HL-60 (cell line): ENCODE results near the gene SERBP1.

Experiments
- POLR2AphosphoS5 ChIP-seq: IDR thresholded peaks from 2 replicates; pipeline ENCODE4 v1.6.1; 2012; ENCODE audit warnings: low read depth
- REST ChIP-seq: IDR thresholded peaks from 2 replicates; pipeline ENCODE4 v1.6.1; 2012; ENCODE audit warnings: low read depth; ENCODE audit not compliant: insufficient replicate concordance
- SPI1 ChIP-seq: IDR thresholded peaks from 2 replicates; pipeline ENCODE4 v1.6.1; 2012; ENCODE audit warnings: low read depth, mild to moderate bottlenecking, borderline replicate concordance
- TF ChIP-seq, protein P1 (sequence below): IDR thresholded peaks from one replicate; pipeline ENCODE4 v1.5.1; 2011; ENCODE audit warnings: low read length, control low read depth, inconsistent platforms; ENCODE audit not compliant: insufficient read depth

GRCh38 chr1:67371043-67371442 is 59.2 kb downstream of the SERBP1 start:
- TF ChIP-seq, protein P1, sequence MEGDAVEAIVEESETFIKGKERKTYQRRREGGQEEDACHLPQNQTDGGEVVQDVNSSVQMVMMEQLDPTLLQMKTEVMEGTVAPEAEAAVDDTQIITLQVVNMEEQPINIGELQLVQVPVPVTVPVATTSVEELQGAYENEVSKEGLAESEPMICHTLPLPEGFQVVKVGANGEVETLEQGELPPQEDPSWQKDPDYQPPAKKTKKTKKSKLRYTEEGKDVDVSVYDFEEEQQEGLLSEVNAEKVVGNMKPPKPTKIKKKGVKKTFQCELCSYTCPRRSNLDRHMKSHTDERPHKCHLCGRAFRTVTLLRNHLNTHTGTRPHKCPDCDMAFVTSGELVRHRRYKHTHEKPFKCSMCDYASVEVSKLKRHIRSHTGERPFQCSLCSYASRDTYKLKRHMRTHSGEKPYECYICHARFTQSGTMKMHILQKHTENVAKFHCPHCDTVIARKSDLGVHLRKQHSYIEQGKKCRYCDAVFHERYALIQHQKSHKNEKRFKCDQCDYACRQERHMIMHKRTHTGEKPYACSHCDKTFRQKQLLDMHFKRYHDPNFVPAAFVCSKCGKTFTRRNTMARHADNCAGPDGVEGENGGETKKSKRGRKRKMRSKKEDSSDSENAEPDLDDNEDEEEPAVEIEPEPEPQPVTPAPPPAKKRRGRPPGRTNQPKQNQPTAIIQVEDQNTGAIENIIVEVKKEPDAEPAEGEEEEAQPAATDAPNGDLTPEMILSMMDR = no peak
- TF ChIP-seq POLR2AphosphoS5 = no peak
- no peak for TF ChIP-seq SPI1
- TF ChIP-seq REST = no peak
